Type B pancreatic cell (in vitro differentiated cells): ENCODE measurements around the gene CHD6. TPM values are rescaled to one million over a fixed set of nuclear protein-coding genes. Genes with fewer than 3 reads are reported as not detected.

Source experiments
- DNase-seq: peaks from one replicate; pipeline ENCODE4 v3.0.0; 2021; ENCODE audit warnings: mixed read lengths; ENCODE audit not compliant: unreplicated experiment; ENCODE audit errors: extremely low spot score
- H3K27ac Mint-ChIP-seq: 2 replicates; pipeline ENCODE4 v1.8.0; 2021; ENCODE audit warnings: mild to moderate bottlenecking, mixed read lengths
- H3K27me3 Mint-ChIP-seq: 2 replicates; pipeline ENCODE4 v1.8.0; 2021; ENCODE audit warnings: mixed read lengths
- H3K36me3 Mint-ChIP-seq: 2 replicates; pipeline ENCODE4 v1.8.0; 2021; ENCODE audit warnings: mixed read lengths
- H3K4me1 Mint-ChIP-seq: one replicate; pipeline ENCODE4 v1.8.0; 2021; ENCODE audit warnings: mixed read lengths; ENCODE audit not compliant: unreplicated experiment
- H3K4me3 Mint-ChIP-seq: 2 replicates; pipeline ENCODE4 v1.8.0; 2021; ENCODE audit warnings: mild to moderate bottlenecking, mixed read lengths
- H3K9me3 Mint-ChIP-seq: 2 replicates; pipeline ENCODE4 v1.8.0; 2021; ENCODE audit warnings: mixed read lengths
- total RNA-seq: library from RNA; stranded (reverse); gene quantifications from 2 replicates; pipeline ENCODE4 v1.2.1, GENCODE V29; 2021; ENCODE audit warnings: low replicate concordance
- TF ChIP-seq, protein P1 (sequence below): fragments of 200-600 bp; sonication (generic); conservative IDR thresholded peaks from 2 replicates; pipeline ENCODE4 v1.5.0; 2021; ENCODE audit warnings: antibody characterized with exemption, mild to moderate bottlenecking

CHD6 gene
- total RNA-seq, 1 donor from 2014 or later = 72.6 TPM

DNA sequence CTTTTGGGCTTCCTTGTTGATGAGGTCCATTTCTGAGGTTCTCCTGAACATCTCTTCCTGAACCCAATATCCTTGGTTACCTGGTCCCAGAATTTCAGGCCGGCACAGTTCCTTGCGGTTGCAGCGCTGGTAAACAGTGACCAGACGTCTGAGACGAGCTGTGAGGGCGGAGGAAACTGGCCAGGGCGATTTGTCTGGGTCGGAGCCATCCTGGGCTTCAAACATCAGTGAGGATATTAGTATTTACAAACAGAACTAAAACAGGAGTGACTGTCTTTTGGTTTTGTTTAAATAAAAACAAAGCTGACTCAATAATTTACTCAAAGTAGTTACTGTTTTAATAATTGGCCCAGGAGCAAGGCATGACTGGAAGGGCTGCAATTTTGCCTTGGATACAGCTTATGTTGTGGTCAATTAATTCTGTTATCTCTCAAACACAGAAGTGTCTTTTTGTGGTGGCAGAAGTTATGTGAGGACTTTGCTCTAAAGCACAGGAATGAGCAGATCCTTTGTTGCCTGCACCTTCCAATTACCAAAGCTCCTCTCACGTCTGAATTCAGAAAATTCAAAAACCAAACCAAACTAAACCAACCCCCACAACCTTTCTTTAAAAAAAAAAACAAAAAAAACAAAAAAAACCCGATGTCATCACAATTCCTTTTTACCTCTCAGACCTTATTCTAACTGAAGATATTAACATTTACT, 192.8 kb downstream of the CHD6 start:
- Mint-ChIP-seq H3K4me1 (no peaks in the 10 kb centered on the region), H3K36me3 (peaks cover 56% of the 10 kb centered on the region)

DNA sequence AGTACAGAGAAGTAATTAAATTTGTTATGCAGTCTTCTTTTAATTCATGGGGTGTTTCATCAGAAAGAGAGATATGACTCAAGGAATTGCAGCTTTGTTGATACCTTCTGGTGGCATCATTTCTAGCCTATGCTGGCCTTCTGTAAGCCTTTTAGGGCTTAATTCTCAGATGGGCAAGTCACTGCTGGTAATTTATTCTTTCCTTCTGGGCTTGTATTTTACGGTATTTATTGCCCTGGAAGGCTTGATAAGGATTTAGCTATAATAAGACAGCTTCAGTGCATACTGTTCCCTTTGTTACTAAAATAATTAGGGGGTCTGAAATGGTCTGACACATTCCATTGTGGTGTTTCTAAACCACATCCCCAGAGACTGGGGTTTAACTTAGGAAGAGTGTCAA, 193.6 kb downstream of the CHD6 start:
- no peak overlapping the region for H3K27ac Mint-ChIP-seq
- H3K27me3 Mint-ChIP-seq = no peaks in the 10 kb centered on the region
- TF ChIP-seq, protein P1, sequence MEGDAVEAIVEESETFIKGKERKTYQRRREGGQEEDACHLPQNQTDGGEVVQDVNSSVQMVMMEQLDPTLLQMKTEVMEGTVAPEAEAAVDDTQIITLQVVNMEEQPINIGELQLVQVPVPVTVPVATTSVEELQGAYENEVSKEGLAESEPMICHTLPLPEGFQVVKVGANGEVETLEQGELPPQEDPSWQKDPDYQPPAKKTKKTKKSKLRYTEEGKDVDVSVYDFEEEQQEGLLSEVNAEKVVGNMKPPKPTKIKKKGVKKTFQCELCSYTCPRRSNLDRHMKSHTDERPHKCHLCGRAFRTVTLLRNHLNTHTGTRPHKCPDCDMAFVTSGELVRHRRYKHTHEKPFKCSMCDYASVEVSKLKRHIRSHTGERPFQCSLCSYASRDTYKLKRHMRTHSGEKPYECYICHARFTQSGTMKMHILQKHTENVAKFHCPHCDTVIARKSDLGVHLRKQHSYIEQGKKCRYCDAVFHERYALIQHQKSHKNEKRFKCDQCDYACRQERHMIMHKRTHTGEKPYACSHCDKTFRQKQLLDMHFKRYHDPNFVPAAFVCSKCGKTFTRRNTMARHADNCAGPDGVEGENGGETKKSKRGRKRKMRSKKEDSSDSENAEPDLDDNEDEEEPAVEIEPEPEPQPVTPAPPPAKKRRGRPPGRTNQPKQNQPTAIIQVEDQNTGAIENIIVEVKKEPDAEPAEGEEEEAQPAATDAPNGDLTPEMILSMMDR = no peak
- H3K9me3 Mint-ChIP-seq = no peaks in the 10 kb centered on the region
- no peaks in the 10 kb centered on the region for H3K4me1 Mint-ChIP-seq
- H3K36me3 Mint-ChIP-seq = peaks cover 64% of the 10 kb centered on the region
- H3K4me3 Mint-ChIP-seq = no peak overlapping the region
- DNase-seq = no peak

More for the DNA sequence above, 192.8 kb downstream of the CHD6 start:
- Mint-ChIP-seq H3K27ac (no peak overlapping the region), H3K27me3 (no peaks in the 10 kb centered on the region), H3K9me3 (no peaks in the 10 kb centered on the region), H3K4me3 (no peak overlapping the region)
- TF ChIP-seq, protein P1 = no peak
- no peak for DNase-seq

DNA sequence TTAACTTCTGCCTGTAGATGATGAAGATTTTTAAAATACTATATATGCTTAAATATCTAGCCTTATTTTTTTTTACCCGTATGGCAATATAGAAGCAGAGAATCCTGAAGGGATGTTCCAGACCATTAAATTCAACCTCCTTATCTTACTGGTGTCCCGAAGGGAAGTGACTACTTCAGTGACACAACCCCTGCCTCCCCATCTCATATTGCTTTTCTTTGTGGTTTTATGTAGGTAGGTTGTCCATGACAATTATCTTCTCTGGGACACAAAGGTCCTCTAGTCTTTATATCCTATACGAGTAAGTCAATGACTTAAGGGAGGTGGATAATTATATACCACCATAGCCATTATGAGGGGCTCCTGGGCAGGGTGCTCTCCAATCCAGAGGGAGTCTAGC, 194.2 kb downstream of the CHD6 start:
- Mint-ChIP-seq H3K4me3 (no peak overlapping the region), H3K27ac (no peak overlapping the region), H3K36me3 (peaks cover 61% of the 10 kb centered on the region), H3K4me1 (no peaks in the 10 kb centered on the region), H3K27me3 (no peaks in the 10 kb centered on the region), H3K9me3 (no peaks in the 10 kb centered on the region)
- TF ChIP-seq, protein P1 = no peak
- no peak for DNase-seq

DNA sequence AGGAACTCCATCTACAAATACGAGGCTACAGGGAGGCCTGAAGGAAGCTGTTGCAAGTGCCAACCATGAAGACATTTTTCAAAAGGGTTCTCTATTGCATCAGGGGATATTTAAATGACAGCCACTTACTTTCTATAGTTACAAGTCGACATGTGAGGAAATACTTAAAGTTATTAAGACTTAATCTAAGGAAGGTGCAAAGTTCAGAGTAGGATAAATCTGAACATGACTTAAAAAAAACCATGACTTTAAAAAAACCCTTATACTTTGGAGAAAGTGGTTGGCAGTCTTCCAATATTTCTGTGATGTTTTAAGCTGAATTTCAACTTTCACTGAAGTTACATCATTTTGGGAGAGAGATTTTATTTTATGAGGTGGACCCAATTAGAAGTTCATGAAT, 195.2 kb downstream of the CHD6 start:
- DNase-seq = no peak
- H3K9me3 Mint-ChIP-seq = no peaks in the 10 kb centered on the region
- H3K27me3 Mint-ChIP-seq = no peaks in the 10 kb centered on the region
- peaks cover 62% of the 10 kb centered on the region for H3K36me3 Mint-ChIP-seq
- TF ChIP-seq, protein P1 = no peak
- H3K27ac Mint-ChIP-seq = no peak overlapping the region
- H3K4me1 Mint-ChIP-seq = no peaks in the 10 kb centered on the region
- no peak overlapping the region for H3K4me3 Mint-ChIP-seq

DNA sequence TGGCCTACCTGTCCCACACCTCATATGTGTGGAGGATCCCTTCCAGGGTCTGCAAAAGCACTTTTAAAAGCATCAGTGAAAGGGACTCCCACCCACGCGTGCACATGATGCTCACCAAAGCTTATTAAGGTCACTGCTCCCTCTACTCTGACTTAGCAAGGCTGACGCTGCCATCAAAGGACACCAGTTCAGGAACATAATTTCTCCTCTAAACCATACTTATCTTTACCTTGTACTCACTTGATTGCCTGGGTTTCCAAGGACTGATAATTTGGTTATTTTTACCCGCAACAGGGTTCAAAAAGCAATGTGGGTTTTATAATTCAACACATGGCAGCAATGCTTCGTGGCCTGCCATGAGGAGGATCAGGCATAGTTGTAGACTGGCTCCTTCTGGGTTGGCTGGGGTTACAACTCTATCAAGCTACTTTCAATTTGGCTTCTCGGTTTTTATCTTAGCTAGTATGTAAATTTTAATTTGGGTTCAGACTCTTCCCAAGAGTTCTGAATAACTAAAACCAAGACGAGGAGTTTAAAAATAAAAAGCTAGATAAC, 199.4 kb downstream of the CHD6 start:
- peaks cover 69% of the 10 kb centered on the region for H3K36me3 Mint-ChIP-seq
- no peak overlapping the region for H3K27ac Mint-ChIP-seq
- H3K27me3 Mint-ChIP-seq = no peaks in the 10 kb centered on the region
- TF ChIP-seq, protein P1 = no peak
- no peaks in the 10 kb centered on the region for H3K4me1 Mint-ChIP-seq
- no peaks in the 10 kb centered on the region for H3K9me3 Mint-ChIP-seq
- no peak overlapping the region for H3K4me3 Mint-ChIP-seq
- no peak for DNase-seq
